ENCODE data around the gene LPAR2.

The LPAR2 gene

GRCh38 chr19:19652482-19653295 lies 24.7 kb upstream of the LPAR2 start:
- no peak for DNase-seq

- DNase-seq: no peak
Measured at GRCh38 chr19:19651076-19651475, 23.1 kb upstream of the LPAR2 start.

GRCh38 chr19:19650331-19650730 lies 22.3 kb upstream of the LPAR2 start:
- no peak for DNase-seq

GRCh38 chr19:19649580-19649995 lies 21.6 kb upstream of the LPAR2 start:
- no peak for DNase-seq

DNA sequence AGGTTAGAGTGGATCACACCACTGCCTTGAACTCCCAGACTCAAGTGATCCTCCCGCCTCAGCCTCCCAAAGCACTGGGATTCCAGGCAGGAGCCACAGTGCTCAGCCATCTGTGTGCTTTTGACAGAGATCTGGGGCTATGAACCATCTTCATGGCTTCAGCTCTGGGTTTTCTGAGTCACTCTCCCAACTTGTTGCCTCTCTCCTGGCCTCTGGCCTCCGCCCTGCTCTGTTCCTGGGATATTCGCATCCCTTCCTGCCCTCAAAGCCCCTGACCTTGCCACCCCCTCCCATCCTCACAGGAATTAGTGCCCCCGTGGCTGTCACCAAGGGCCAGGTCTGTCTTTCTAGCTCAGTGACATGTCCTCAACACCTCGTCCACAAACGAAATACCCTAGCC lies 21.1 kb upstream of the LPAR2 start:
- no peak for DNase-seq

- no peak for DNase-seq
Measured at GRCh38 chr19:19647037-19647835, 19.2 kb upstream of the LPAR2 start.

DNA sequence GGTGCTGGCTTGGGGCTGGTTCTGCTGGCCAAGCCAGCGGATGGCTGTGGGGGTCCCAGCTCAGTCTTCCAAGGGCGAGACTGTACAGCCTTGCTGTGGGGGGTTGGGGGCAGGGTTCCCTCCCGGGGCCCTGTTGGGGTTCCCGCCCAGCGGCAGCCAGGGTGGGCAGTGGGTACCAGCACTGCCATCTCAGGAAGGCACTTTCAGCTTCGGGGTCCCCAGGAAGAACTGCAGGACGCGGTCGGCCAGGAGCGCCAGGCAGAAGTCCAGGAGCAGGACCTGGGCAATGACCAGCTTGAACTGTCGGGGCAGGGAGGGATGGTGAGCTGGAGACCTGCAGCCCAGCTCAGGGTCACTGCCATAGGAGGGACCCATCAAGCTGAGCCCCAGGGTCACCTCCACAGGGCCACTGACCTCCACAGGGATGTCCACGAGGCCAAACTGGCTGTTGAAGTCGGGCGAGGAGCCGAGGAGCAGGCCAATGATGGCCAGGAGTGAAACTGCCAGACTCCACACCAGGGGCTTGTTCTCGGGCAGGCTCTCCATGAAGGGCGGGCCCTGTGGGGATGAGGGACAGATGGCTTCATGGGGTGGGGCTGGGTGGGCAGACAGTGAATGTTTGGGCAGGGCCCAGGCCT lies 17.3 kb upstream of the LPAR2 start:
- DNase-seq: no peak

GRCh38 chr19:19644054-19644388 lies 16.0 kb upstream of the LPAR2 start:
- no peak for DNase-seq

- peak; percentile 79 to 93 (median 83) for DNase-seq
Measured at GRCh38 chr19:19643158-19644053, 15.4 kb upstream of the LPAR2 start, which contains the start of gene GMIP. TSS of gene GMIP (minus strand) at chr19:19643657. CDS start at chr19:19643529, 128 bp downstream.

- peak in 2 of 6 experiments; percentile 26 to 54 for DNase-seq
Measured at GRCh38 chr19:19642506-19643157, 14.6 kb upstream of the LPAR2 start.

DNA sequence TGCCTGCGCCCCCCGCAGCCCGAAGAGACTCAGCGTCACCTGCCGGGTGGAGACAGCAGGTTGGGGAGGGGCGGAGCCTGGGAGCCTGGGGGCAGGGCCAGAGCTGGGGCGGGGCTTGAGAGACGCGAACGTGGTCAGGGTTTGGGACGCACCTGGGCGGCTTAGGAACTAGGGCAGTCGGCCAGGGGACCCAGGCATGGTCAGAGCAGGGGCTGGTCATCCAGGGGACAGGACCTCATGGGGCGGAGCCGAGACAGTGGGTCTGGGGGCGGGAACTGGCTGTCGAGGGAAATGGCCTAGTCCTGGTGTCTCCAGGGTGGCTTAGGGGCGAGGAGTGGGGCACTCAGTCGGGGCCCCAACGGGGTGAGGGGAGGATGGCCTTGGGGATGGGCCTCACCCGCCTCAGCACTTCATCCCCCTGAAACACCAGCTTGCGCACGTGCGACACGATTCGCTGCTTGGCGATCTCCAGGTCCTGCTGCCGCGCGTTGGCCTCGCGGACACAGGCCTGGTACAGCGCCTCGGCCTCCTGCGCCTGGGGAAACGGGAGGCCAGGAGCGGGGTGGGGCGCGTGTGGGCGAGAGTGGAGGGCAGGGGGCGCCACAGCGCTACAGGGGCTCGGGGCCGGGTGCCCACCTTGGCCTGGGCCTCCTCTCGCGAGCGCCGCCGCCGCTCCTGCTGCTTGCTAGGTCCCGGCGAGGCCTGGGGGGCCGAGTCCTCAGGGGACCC lies 9.7 kb upstream of the LPAR2 start:
- DNase-seq: no peak

DNA sequence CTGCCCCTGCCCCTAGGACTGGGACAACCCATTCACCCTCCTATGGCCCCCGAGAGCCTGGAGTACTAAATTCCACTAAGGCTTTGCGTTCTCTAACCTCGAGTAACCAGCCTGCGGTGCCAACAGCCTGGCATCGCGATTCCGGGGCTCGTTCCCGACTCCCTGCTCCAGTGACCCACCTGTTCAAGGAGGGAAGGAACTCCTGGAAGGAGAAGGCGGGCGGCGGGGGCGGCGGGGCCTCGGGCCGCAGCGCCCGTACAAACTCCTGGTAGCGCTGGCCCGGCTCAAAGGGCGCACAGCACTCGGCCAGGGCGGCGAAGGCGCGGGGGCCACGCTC lies 9.1 kb upstream of the LPAR2 start:
- no peak for DNase-seq

DNA sequence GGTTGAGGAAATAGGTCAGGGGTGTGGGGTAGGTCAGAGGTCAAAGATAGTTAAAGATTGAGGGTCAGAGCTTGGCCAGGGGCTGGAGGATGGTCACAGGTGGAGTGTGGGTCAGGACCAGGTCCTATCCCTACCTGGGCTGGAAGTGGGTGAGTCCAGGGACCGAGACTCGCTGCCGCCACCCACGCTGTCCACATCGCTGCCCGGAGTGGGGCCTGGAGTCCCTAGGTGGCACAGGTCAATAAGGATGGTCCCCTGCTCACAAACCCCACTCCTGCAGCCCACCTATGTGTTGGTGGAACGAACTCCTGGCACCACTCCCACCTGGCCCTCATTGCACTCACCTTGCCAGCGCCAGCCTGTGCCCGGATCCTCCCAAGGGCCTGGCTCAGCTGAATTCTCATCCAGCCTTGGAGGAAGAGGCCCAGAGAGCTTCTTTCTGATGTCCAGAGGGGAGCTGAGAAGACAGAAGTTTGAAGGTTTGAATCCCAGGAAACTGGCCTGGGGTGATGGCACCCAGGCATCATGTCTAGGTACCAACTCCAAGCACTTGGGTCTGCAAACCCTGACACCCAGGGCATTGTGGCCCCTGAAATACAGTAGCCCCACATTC lies 8.7 kb upstream of the LPAR2 start:
- no peak for DNase-seq

GRCh38 chr19:19635313-19635702 lies 7.3 kb upstream of the LPAR2 start:
- DNase-seq: no peak

DNA sequence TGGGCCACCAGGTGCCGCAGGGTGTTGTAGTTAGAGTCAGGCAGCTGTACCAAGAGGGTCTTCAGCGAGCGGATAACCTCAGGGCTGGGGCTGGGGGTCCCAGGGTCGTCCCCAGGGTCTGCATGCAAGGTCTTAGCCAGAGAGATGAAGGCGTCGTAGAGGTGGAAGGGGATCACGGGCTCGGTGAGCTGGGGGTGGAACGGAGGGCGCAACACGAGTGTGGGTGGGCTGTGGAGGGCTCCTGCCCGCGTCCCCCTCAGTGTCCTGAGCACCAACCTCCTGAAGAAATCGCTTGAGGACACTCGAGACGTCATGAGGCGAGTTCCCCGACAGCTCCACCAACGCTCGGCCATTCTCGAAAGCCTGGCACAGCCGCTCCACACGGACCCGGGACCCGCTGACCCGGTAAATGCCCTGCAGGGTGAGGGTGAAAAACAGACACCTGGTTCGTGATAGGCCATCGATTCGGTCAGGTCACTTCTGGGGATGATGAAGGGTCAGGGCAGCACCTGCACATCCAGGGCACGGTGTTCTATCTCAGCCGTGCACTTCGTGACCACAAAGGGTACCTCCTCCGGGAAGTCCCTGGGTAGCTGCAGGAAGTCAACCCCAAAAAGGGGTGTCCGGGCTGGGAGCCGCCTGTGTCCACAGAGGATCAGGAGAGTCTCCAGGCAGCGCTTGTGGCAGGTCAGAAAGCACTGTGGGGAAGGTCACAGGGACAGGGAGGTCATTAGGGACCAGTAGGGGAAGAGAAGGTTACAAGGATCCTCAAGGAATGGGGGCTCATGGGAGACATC lies 6.7 kb upstream of the LPAR2 start:
- no peak for DNase-seq

DNA sequence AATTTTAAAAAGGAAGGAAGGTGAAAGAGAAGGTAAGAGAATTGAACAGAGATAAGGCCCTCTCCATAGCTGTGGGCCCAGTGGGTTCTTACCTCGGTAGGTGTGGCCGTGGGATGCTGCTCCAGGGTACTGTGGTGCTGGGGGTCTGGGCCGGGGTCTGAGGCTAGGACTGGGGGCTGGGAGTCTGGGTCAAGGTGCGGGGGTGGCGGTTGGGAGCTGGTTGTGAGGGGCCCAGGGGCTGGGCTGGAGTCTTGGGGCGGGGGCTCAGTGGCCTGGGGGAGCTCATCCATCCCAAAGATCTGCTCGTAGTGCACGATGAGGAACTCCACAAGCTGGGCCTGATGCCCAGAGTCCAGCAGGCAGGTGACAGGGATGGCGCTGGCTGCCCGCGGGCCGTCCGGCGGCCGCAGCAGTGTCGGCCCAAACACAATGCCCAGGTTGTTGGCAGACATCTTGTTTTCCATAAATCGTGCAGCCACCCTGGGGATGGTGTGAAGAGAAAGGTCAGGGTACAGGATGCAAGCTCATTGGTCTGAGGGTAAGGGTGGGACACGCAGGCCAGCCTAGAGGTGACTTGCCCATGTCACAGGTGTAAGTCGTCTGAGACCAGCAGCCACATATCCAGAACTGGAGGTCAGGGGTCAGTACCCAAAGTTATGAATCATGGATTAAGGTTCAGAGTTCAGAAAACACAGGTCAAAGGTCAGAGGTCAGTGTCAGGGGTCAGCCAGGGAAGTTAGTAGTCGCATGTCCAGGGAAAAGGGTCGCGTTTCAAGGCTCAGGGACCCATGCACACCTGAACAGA lies 5.9 kb upstream of the LPAR2 start:
- no peak for DNase-seq

GRCh38 chr19:19632661-19633060 lies 4.6 kb upstream of the LPAR2 start:
- no peak for DNase-seq

- no peak for DNase-seq
Measured at GRCh38 chr19:19631346-19631745, 3.3 kb upstream of the LPAR2 start.

- peak in 2 of 6 experiments; percentile 15 to 26 for DNase-seq
Measured at GRCh38 chr19:19630426-19630825, 2.4 kb upstream of the LPAR2 start.

Measured in stimulated activated naive CD4-positive, alpha-beta T cell (primary cell).